ENCODE results near the gene OXCT2.

GRCh38 chr1:39779137-39779536 lies 8.0 kb upstream of the OXCT2 start:
- TF ChIP-seq EZH2 (IDR thresholded peaks at IDR 0.05) (no peak), POLR2AphosphoS5 (IDR thresholded peaks at IDR 0.05; ENCODE audit: borderline replicate concordance, low read depth, low read length) (no peak)
